GM18907 (cell line): ENCODE data around the gene PTPRB.

Experiments
- ATAC-seq: cut with Tn5 transposase; IDR thresholded peaks from one replicate; pipeline ENCODE4 v1.9.1; 2021; ENCODE audit warnings: mild to moderate bottlenecking, moderate library complexity; ENCODE audit not compliant: unreplicated experiment

Gene PTPRB

GRCh38 chr12:70644861-70645260 lies 7.6 kb upstream of the PTPRB start:
- ATAC-seq, result no peak

GRCh38 chr12:70643939-70644338 lies 6.7 kb upstream of the PTPRB start:
- no peak for ATAC-seq

- ATAC-seq, result no peak
Measured at GRCh38 chr12:70641691-70642090, 4.5 kb upstream of the PTPRB start.

- no peak for ATAC-seq
Measured at GRCh38 chr12:70640901-70641300, 3.7 kb upstream of the PTPRB start.

- no peak for ATAC-seq
Measured at GRCh38 chr12:70639535-70639934, 2.3 kb upstream of the PTPRB start.

GRCh38 chr12:70638639-70639360 lies 1.6 kb upstream of the PTPRB start:
- ATAC-seq, result no peak

GRCh38 chr12:70635755-70636154 lies 1.5 kb downstream of the PTPRB start:
- no peak for ATAC-seq

GRCh38 chr12:70628701-70629480 lies 8.3 kb downstream of the PTPRB start:
- no peak for ATAC-seq

GRCh38 chr12:70627677-70628076 lies 9.6 kb downstream of the PTPRB start:
- no peak for ATAC-seq

- no peak for ATAC-seq
Measured at GRCh38 chr12:70626180-70626579, 11.0 kb downstream of the PTPRB start.

GRCh38 chr12:70619471-70620152 lies 17.6 kb downstream of the PTPRB start:
- no peak for ATAC-seq

- ATAC-seq, result no peak
Measured at GRCh38 chr12:70618371-70618770, 18.9 kb downstream of the PTPRB start.

GRCh38 chr12:70617450-70617849 lies 19.8 kb downstream of the PTPRB start:
- no peak for ATAC-seq

- no peak for ATAC-seq
Measured at GRCh38 chr12:70615174-70615866, 21.9 kb downstream of the PTPRB start.

- no peak for ATAC-seq
Measured at GRCh38 chr12:70609739-70610491, 27.3 kb downstream of the PTPRB start.

GRCh38 chr12:70609203-70609602 lies 28.0 kb downstream of the PTPRB start:
- ATAC-seq, result no peak

GRCh38 chr12:70608184-70608583 lies 29.0 kb downstream of the PTPRB start:
- no peak for ATAC-seq

- no peak for ATAC-seq
Measured at GRCh38 chr12:70607107-70607506, 30.1 kb downstream of the PTPRB start.

- no peak for ATAC-seq
Measured at GRCh38 chr12:70605976-70606375, 31.3 kb downstream of the PTPRB start.

- ATAC-seq, result no peak
Measured at GRCh38 chr12:70604662-70605061, 32.6 kb downstream of the PTPRB start.
